Putamen (tissue), 1 donor: ENCODE measurements around the gene CRACR2A.

Experiments used
- DNase-seq: peaks from one replicate; pipeline ENCODE4 v3.0.0-alpha.2; 2016; ENCODE audit warnings: low spot score

Gene CRACR2A

GRCh38 chr12:3725388-3726115, 27.4 kb downstream of the CRACR2A start:
- DNase-seq: no peak

GRCh38 chr12:3723916-3724805, 28.7 kb downstream of the CRACR2A start:
- DNase-seq: no peak

GRCh38 chr12:3722368-3722767, 30.5 kb downstream of the CRACR2A start:
- no peak for DNase-seq

DNA sequence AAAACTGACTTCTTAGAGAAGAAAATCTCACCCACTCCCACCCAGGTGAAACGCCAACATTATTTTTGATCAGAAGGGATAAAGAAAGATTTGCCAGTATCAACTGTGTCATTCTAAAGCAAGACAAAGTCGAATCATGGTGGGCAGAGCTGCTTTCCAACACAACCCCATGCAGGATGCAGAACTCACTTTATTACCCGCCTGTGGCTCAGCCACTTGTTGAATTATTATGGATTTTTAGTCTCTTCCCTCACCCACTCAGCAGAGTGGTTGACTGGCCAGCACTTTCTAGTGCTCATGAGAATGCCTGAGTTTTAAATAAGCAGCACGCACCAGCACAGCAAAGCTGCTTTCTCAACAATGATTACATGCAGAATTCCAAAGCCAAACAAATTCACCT, 32.1 kb downstream of the CRACR2A start:
- DNase-seq: no peak

GRCh38 chr12:3718100-3718499, 34.8 kb downstream of the CRACR2A start:
- DNase-seq: no peak

GRCh38 chr12:3717283-3717898, 35.5 kb downstream of the CRACR2A start:
- no peak for DNase-seq

DNA sequence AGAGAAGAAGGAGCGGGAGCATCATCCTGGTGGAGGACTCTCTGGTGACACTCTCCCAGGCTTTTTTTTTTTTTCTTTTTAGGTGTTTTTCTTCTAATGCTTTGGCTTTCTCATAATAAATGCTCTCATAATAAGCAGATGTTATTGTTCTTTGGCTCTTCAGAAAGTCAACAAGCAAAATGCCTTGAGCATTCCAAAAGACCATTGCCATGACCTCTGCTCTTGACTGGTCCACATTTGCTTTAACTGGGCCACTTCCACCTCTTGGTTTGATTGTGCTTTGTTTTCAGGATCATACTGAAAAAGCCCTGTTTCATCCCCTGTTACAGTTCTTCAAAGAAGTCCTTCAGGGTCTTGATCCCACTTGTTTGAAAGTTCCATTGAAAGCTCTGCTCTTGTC, 36.9 kb downstream of the CRACR2A start:
- DNase-seq: no peak

- no peak for DNase-seq
Observed at GRCh38 chr12:3713947-3714346, 39.0 kb downstream of the CRACR2A start.

DNA sequence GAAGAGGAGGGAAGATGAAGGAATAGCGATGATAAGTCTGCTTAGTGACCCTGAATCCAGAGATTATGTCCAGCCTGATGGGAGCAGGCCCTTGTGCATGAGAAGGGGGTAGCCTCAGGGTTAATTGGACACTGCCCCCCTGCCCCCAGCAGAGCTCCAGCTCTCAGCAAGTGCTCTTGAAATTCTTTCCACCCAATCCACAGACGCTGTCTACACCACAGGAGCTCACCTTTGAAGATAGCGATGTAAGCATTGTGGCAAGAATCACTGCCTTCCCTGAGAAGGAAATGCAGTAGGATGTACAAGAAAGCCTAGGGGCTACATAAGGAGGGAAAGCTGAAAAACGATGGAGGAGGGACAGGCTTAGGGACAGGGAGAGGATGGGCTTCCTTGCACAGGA, 39.4 kb downstream of the CRACR2A start:
- DNase-seq: no peak

DNA sequence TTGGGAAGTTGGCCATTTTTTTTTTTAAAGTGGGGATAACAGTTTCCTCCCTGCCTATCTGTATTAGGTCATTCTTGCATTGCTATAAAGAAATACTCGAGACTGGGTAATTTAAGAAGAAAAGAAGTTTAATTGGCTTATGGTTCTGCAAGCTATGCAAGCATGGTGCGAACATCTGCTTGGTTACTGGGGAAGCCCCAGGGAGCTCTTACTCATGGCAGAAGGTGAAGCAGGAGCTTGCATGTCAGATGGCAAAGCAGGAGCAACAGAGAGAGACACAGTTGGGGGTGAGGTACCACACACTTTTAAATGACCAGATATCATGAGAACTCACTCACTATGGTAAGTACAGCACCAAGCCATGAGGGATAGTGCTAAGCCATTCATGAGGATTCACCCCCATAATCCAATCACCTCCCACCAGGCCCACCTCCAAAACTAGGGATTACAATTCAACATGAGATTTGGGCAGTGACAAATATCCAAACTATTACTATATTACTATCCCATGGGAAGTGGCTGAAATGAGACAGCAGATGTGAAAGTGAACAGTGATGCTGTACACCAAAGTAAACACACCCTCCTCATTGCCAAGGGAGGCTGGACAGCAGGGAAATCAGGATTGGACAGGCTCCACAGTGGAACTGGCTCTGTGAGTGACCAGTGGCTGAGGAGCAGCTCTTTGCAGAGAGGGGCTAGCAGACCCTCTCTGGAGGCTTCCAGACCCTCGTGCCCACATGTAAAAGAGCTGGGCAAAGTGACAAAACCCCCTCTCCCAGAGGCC, 40.5 kb downstream of the CRACR2A start:
- DNase-seq: no peak

DNA sequence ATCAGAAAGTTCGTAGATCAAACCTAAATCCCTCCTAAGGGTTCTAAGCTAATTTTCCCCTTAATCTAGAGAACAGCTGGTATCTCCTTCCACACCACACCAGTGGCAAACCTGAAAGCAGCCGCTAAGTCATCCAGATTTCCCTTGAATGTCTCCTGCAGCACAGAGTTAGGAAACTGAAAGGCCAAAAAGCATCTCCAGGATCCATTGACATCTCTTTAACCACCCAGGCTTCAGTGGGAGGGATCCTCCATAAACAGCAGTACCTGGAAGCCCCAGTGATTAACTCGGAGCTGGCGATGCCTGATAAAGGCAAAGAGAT, 47.6 kb downstream of the CRACR2A start:
- no peak for DNase-seq

DNA sequence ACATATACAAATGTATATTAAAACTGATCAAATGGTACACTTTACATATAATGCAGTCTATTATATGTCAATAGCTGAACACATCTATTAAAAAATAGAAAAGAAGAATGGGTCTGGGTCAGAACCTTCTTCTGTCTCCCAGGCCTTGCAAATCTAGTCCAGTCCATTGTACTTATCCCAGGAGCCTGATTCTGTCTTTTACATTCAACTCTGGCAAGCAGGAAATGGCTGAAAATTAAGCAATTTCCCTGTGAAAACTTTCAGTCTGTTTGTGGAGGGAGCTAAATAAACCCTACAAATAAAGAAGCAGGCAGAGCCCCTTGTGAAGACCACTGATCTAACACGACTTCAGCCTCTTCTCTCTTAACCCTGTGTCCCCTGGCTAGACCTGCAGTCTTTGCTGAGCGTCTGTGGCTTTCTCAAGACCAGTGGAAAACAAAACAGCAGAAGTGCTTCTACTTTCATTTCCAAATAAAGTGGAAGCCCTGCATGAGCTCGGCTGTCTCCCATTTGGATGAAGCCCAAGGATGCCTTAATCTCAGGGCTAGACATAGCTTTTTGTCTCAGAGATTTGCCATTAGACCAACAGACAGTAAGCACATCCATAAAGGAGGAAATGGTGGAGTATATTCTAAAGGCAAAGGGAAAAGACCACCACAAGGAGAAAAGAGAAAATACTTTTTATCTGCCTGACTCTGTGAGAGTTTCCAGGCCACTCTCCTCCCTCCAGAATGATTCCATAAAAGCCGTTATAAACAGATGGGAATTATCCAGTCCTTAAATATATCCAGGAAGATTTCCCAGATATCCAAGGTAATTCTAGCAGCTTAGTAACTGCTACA, 48.2 kb downstream of the CRACR2A start:
- no peak for DNase-seq

DNA sequence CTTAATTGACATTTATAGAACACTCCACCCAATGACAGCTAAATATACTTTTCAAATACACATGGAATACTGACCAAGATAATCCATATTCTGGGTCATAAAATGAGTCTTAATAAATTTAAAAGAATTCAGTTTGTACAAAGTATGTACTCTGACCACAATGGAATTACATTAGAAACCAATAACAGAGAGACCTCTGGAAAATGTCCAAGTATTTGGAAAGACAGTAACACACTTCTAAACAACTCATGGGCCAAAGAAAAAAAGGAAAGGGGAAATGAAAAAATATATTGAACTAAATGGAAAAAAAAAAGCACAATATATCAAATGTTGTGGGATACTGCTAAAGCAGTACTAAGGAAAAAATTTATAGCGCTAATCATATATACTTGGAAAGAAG, 52.0 kb downstream of the CRACR2A start:
- no peak for DNase-seq

DNA sequence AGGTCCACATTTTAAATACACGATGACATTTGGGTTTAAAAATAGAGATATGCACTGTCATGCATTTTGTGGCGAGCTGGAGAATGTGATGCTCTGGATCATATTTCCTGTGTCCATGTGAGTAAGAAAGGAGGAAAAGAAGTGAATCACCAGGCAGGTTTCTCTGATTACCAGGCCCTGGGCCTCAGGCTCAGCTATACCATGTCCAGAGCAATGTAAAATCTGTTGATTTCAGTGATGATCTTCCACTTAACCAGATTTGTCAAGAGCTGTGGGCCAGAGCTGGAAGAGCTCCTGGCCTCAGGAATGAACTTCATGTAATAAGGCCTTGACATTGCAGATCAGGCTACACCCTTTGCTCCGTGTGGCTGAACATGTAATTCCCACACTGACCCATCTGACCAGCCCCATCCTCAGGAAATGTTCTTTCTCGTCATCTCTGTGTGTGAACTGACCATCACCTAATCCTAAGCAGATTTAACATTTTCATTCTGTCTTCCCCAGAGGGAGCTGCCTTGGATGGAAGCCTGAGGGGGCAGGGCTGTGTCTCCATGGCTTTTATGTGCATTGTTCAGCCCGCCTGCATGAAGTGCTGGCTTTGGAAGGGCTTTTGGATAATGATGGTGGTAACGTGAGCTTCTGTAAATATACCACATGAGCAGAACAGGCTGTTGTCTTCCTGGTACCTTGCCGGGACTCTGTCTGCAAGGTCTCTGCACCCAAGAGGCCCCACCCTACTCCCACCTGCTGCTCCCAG, 54.5 kb downstream of the CRACR2A start:
- DNase-seq: no peak

GRCh38 chr12:3697311-3697870, 55.5 kb downstream of the CRACR2A start:
- DNase-seq: no peak

GRCh38 chr12:3694673-3695072, 58.2 kb downstream of the CRACR2A start:
- no peak for DNase-seq

- DNase-seq: no peak
Observed at GRCh38 chr12:3692616-3693365, 60.1 kb downstream of the CRACR2A start.

DNA sequence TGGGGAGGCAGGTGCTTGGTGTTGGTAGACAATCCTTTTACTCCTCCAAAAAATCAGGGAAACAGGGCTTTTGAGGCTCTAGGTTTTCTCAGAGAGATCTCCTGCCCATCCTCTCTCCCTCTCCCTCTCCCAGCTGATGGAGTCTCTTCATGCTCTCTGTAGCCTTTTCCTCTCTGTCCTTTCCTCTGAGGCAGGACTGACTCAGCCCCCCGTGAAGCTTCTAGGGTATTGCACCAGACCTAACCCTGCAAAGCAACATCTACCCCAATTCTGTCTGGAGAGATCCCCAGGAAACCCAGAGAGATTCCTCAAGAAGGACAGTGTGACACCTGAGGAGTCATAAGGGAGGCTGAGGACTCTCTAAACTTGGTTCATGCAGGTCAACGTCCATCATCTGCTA, 66.4 kb downstream of the CRACR2A start:
- no peak for DNase-seq

GRCh38 chr12:3685830-3686229, 67.1 kb downstream of the CRACR2A start:
- DNase-seq: no peak
